GM21390 (cell line): ENCODE measurements around the gene IFI30.

Source experiments
- ATAC-seq: cut with Tn5 transposase; IDR thresholded peaks from one replicate; pipeline ENCODE4 v1.9.1; 2021; ENCODE audit not compliant: unreplicated experiment

The IFI30 gene

DNA sequence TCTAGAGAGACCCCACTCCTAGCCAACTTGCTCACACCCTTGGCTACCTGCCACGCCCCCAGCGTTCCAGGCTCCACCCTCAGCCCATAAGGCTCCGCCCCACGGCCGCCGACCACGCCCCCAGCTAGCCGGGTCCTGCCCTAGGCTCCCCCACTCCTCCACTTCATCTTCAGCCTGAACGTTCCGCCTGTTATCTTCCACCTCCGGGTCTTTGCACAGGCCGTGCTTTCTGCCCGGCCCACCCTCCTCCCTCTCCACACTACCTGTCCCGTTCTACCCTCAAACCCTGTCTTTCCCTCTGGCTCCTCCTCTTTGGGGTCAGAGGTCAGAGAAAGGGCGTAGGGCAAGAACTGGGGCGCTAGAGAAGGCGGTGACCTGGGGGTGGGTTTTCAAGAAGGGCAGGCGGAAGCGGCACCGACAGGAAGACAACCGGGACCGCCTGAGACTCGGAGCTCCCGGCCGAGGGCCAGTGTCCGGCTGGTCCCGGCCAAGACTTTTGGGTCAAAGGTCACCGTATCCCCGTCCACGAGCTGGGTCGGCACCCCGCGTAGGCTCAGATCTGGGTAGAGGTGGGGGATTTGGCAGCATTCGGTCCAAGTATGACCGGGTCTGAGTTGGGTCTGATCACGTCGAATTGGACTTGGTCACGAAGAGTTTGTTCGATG is 50.4 kb downstream of the IFI30 start:
- ATAC-seq: no peak

DNA sequence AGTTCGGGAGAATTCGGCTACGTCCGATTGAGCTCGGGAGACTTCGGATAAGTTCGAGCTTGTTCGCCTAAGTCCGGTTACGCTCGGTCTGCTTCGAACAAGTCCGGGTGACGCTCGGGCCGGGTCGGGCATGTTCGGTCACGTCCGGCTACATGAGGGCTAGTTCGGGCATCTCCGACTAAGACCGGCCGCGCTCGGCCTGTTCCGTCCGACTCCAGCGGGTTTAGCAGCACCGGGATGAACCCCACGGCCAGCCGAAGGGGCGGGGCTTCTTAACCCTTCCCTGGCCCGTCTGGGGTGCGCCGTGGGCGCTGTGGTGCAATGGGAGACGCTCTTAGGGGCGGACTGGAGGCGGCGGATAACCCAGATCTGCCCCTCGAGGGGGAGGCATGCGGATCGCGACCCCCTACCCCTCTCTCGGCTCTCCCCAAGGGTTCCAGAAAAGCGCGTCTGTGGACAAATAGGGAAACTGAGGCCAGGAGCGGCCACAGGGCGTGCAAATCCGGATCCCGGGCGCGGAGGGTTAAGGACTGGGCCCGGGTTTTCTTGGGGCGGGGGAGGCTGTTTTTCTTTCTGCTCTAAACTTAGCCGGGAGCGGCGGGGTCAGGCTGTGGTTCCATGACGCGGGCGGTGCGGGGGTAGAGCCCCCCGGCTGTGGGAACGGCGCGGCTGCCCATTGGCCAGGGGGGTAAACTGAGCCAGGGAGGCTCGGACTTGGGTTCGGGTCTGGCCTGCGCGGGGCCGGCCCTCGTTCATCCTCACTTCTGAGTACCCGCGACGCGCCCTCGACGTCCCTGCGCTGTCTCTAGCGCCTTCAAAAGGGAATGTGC is 51.1 kb downstream of the IFI30 start:
- peak; percentile 88 for ATAC-seq

DNA sequence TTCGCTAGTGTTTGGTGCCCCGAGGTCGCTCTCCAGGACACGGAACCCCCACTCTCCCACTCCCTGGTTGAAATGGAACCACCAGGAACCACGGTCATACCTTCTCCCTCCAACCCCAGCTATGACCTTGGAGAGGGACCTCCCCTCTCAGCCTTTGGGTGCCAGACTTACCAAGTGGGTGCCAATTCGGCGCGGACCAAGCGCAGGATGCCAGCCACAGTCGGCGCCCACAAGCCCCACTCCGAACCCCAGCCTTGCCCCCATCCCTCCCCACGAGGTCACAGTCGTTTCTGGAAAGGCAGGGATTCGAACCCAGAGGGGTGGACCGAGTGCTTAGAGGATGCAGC is 51.7 kb downstream of the IFI30 start:
- no peak for ATAC-seq

DNA sequence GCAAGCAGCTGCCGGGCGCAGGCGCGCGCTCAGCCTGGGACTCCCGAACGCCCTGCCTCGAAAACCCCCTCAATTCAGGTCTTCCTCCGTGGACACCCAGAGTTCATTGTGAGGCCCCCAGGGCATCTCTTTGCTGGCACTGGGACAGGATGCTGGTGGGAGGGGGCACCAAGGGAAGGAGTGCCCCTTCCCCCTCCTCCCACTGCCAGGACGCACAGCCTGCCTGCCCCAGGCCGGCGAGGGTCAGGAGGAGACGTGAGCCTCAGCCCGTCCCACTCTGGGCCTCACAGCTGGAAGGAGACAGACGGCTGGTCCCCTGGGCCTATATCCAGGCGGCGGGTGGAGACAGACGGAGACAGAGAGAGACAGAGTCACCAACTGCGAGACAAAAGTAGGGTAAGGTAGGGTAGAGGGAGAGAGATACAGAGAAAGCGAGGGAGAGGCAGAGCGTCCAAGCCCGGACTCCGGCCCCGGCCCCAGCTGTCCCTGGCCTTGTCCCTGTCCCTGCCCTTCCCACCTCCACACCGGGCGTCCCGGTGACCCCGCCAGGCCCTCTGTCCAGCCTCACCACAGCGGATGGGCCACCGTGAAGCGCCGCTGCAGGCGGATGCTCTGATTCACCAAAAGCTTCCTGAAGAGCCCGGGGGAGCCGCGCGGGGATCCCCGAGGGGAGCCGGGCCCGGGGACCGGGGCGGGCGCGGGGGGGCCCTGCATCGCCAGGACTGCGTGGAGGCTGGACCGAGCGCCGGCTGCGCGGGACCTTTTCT is 52.3 kb downstream of the IFI30 start, which contains the start of gene PDE4C:
TSS of gene PDE4C (minus strand) at position 737 of the 767 bp plus-strand sequence. CDS start at position 714, 23 bp downstream.
- ATAC-seq: no peak

DNA sequence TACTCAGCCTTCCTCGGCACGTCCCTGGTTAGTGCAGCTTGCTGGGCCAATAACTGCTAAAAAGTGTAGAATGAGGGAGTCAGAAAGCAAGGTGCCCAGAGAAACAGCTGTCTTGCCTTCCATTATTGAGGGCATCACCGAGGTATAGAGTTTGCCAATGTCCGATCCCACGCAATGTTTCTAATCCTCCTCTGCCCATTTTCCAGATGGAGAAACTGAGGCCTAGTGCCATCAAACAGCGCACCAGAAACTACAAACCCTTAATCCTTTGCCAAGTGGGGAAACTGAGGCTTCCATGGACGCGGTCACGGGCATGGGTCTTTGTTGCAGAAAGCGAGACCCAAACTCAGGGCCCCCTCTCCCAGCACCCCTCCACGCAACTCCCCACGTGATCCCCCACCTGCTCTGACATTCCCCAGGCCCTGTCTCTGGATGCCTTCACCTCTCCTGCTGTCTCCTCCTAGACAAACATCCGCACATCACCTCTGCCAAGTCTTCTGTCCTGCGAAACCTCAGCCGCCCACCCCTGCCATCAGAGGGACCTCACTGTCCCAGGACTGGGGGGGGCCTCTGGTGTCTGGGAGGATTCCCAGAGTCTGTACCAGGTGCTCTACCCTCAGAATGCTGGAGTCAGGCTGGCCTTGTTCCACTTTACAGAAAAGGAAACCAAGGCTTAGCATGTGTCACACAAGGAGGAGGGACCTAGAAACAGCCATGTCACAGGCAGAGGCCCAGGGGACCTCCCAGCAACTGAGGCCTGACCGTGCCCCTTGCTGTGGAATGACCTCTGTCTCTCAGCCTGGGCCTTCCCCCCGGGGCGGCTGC is 53.6 kb downstream of the IFI30 start:
- no peak for ATAC-seq
